GM23248 (cell line): ENCODE data around the gene SERPIND1. TPM values are rescaled to one million over a fixed set of nuclear protein-coding genes. Genes with fewer than 3 reads are reported as not detected.

Source experiments
- DNase-seq: peaks from one replicate; pipeline ENCODE4 v3.0.0-alpha.2; 2015
- H2AFZ ChIP-seq: fragments of 200-600 bp; sonication (generic); 2 replicates; pipeline ENCODE4 v1.6.1; 2016; ENCODE audit warnings: antibody characterized with exemption
- H3F3A ChIP-seq: fragments of 200-600 bp; sonication (generic); 2 replicates; pipeline ENCODE4 v1.6.1; 2016; ENCODE audit warnings: mild to moderate bottlenecking, antibody characterized with exemption, mixed run types; ENCODE audit not compliant: insufficient read depth
- H3K27ac ChIP-seq: fragments of 200-600 bp; sonication (generic); 2 replicates; pipeline ENCODE4 v1.5.1; 2016; ENCODE audit warnings: mild to moderate bottlenecking
- H3K27me3 ChIP-seq: fragments of 200-600 bp; sonication (generic); replicated peaks from 2 replicates; pipeline ENCODE4 v1.6.1; 2016; ENCODE audit warnings: mild to moderate bottlenecking; ENCODE audit not compliant: insufficient read depth
- H3K36me3 ChIP-seq: fragments of 200-600 bp; sonication (generic); 2 replicates; pipeline ENCODE4 v1.6.1; 2016; ENCODE audit warnings: low read depth, mild to moderate bottlenecking
- H3K4me1 ChIP-seq: fragments of 200-600 bp; sonication (generic); 2 replicates; pipeline ENCODE4 v1.6.1; 2016; ENCODE audit warnings: mild to moderate bottlenecking; ENCODE audit not compliant: insufficient read depth
- H3K4me2 ChIP-seq: fragments of 200-600 bp; sonication (generic); one replicate; pipeline ENCODE4 v1.6.1; 2016; ENCODE audit warnings: mild to moderate bottlenecking; ENCODE audit not compliant: unreplicated experiment
- H3K4me3 ChIP-seq: fragments of 200-600 bp; sonication (generic); 2 replicates; pipeline ENCODE4 v1.5.1; 2016; ENCODE audit warnings: mild to moderate bottlenecking
- H3K79me2 ChIP-seq: fragments of 200-600 bp; sonication (generic); 2 replicates; pipeline ENCODE4 v1.6.1; 2016; ENCODE audit warnings: mild to moderate bottlenecking; ENCODE audit not compliant: insufficient read depth
- H3K9ac ChIP-seq: fragments of 200-600 bp; sonication (generic); 2 replicates; pipeline ENCODE4 v1.6.1; 2016; ENCODE audit warnings: mild to moderate bottlenecking
- H3K9me2 ChIP-seq: fragments of 200-600 bp; sonication (generic); 2 replicates; pipeline ENCODE4 v1.6.1; 2016; ENCODE audit warnings: mixed run types, mild to moderate bottlenecking, moderate library complexity; ENCODE audit not compliant: insufficient read depth
- H3K9me3 ChIP-seq: fragments of 200-600 bp; sonication (generic); one replicate; pipeline ENCODE4 v1.6.1; 2017; ENCODE audit warnings: low read depth
- H4K20me1 ChIP-seq: fragments of 200-600 bp; sonication (generic); 2 replicates; pipeline ENCODE4 v1.6.0; 2016; ENCODE audit not compliant: insufficient read depth
- EZH2 ChIP-seq: fragments of 200-600 bp; sonication (generic); IDR thresholded peaks from 2 replicates; pipeline ENCODE4 v1.6.1; 2018; ENCODE audit warnings: antibody characterized with exemption, mild to moderate bottlenecking; ENCODE audit not compliant: insufficient read depth, poor library complexity, severe bottlenecking
- EZH2phosphoT487 ChIP-seq: fragments of 200-600 bp; sonication (generic); IDR thresholded peaks from 2 replicates; pipeline ENCODE4 v1.6.1; 2018; ENCODE audit warnings: antibody characterized with exemption, moderate library complexity, mild to moderate bottlenecking, low read depth; ENCODE audit not compliant: insufficient read depth
- WGBS, 2 experiments: methylation state at CpG; one replicate each; pipeline ENCODE4 v1.1.6; 2015 to 2017; ENCODE audit warnings: low lambda C conversion rate in 2 of 2, low coverage in 1 of 2; ENCODE audit errors: missing lambda C conversion rate in 2 of 2; 5-methylcytosine and 5-hydroxymethylcytosine counted together
- in situ Hi-C: fragments of 300-500 bp; cut with MboI; formaldehyde crosslinking; loops from 2 replicates; pipeline ENCODE4 v1.15.0; 2020
- polyA plus RNA-seq: library from polyadenylated mRNA; unstranded; fragments of >200 nt; fragmentation: Nextera tagmentation; extraction: Ambion mirVana; gene quantifications from 2 replicates; pipeline ENCODE4 v1.2.1, GENCODE V29; 2016
- total RNA-seq: library from RNA; depleted of rRNA; stranded (reverse); fragments of >200 nt; shearing (Covaris generic); gene quantifications from 2 replicates; pipeline ENCODE4 v1.2.3, GENCODE V29; 2014

SERPIND1 gene
- total and polyA plus RNA-seq, 2 experiments from 2014 or later, result 0.26 TPM; not detected in 1

DNA sequence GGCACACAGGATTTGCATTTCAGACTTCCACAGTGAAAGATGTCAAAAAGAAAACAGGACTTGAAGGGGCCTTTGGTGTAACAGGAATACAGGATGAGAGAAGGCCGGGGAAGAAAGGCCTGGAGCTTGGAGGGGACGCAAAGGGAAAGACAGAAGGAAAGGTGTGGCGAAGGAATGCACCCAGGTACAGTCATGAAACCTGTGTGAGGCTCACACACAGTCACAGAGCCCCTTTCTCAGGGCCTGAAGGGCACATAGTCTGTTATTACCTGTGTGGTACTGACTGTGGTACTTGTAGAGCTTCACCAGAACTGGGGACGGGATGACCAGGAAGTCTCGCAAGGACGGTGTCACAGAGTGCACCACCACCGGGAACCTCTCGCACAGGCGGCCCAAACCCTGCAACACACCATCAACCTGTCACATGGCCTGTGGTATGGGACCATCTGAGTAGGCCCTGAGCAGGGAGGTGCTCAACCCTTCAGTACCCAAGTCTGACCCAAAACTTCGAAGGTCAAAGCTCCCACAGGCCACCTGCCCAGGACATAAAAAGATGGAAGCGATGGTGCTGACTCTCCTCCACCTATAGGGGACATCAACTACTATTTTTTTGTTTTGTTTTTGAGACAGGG, 29.1 kb downstream of the SERPIND1 start:
- peaks cover 23% of the 10 kb centered on the region for H3K4me1 ChIP-seq
- TF ChIP-seq EZH2, result no peak
- TF ChIP-seq EZH2phosphoT487, result no peak
- no peaks in the 10 kb centered on the region for H3K79me2 ChIP-seq
- H3F3A ChIP-seq, result peaks cover 21% of the 10 kb centered on the region
- no peaks in the 10 kb centered on the region for H4K20me1 ChIP-seq
- H2AFZ ChIP-seq, result no peak overlapping the region
- no peaks in the 10 kb centered on the region for H3K27me3 ChIP-seq
- H3K9me3 ChIP-seq, result no peaks in the 10 kb centered on the region
- no peak overlapping the region for H3K4me3 ChIP-seq
- H3K36me3 ChIP-seq, result peaks cover 20% of the 10 kb centered on the region
- in situ Hi-C loops, result no loop called here
- H3K4me2 ChIP-seq, result no peak overlapping the region
- DNase-seq, result no peak
- 95 to 96% methylated on average over 10 to 11 of the region's 11 CpGs for WGBS, 2 experiments
- H3K27ac ChIP-seq, result no peak overlapping the region
- no peaks in the 10 kb centered on the region for H3K9me2 ChIP-seq
- no peak overlapping the region for H3K9ac ChIP-seq

DNA sequence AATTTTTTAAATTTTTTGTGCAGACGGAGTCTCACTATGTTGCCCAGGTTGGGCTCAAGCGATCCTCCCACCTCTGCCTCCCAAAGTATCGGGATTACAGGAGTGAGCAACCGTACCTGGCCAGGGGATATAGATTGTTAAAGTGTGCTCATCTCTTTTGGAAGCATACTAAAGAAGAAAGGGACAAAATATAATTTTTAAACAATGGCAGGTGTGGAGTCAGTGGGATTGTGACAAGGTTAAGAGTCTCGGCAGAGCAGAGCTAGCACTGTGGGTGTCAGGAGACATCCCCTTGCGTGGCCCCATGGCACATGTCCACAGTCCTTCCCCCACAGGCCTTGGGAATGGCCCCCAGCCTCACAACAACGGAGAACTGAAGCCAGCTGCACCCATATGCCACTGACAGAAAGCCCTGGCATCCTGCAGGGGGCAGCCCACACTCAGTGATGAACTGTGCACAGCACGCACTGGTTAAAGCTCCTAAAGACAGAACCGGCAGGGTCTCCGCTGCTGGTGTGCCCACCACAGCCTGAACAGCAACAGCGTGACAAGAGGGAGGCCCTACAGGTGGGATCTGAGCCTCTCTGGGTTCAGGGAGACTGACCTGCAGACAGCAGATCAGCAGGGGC, 29.9 kb downstream of the SERPIND1 start:
- Histone ChIP-seq H3K36me3 (peaks cover 14% of the 10 kb centered on the region), H3K9me2 (no peaks in the 10 kb centered on the region), H3K4me3 (no peak overlapping the region), H2AFZ (no peak overlapping the region), H3K9me3 (no peaks in the 10 kb centered on the region), H4K20me1 (no peaks in the 10 kb centered on the region), H3K79me2 (no peaks in the 10 kb centered on the region), H3K9ac (no peak overlapping the region), H3F3A (peaks cover 29% of the 10 kb centered on the region), H3K4me2 (no peak overlapping the region), H3K4me1 (peaks cover 23% of the 10 kb centered on the region), H3K27me3 (no peaks in the 10 kb centered on the region), H3K27ac (no peak overlapping the region)
- WGBS, 2 experiments, result 77 to 80% methylated on average over 11 of the region's 11 CpGs
- TF ChIP-seq EZH2 (no peak), EZH2phosphoT487 (no peak)
- in situ Hi-C loops, result no loop called here
- peak; percentile 47 for DNase-seq

DNA sequence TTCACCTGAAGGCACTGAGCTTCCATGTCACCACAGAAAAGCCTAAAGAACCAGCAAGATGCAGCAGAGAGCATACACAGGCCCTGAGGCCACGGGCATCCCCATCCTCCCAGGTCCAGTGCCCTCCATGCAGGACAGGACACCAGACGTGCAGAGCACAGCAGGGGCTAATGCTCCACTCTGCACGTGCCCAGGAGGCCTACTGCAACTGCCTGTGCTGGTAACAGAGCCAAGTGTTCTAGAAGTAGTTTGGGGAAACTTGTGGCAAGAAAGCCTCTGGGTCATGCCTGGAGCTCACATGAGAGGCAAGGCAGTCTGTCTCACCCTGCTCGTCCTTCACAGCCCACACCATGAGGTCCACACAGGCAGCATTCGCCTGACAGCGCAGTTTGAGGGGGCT, 30.7 kb downstream of the SERPIND1 start:
- DNase-seq, result no peak
- in situ Hi-C loops, result no loop called here

DNA sequence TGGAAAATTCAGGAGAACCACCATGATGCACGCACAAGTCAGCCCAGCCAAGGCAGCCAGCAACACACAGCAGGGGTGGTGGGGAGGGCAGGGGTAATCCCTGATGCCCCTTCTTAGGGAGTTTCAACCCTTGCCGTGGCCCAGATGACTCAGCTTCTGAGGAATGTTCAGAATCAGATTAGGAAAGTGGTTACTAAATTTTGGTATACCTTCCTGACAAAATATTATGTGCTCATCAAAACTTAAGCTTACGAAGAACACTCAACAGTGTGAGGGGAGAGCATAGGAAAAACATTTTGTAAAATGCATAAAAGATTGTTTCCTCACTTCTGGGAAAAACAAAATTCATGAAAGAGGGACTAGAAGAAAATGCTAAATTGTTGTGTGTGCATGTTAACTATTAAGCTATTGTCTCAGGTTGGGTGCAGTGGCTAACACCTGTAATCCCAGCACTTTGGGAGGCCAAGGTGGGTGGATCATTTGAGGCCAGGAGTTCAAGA, 32.1 kb downstream of the SERPIND1 start:
- 56 to 58% methylated on average over 3 of the region's 3 CpGs for WGBS, 2 experiments
- Histone ChIP-seq H3K9me2 (no peaks in the 10 kb centered on the region), H2AFZ (no peak overlapping the region)

More for the DNA sequence above, 30.7 kb downstream of the SERPIND1 start:
- no peaks in the 10 kb centered on the region for H3K79me2 ChIP-seq
- H3K4me2 ChIP-seq, result no peak overlapping the region
- WGBS, 2 experiments, result 97 to 98% methylated on average over 6 of the region's 6 CpGs
- peaks cover 23% of the 10 kb centered on the region for H3K4me1 ChIP-seq
- no peaks in the 10 kb centered on the region for H4K20me1 ChIP-seq
- H3K9ac ChIP-seq, result no peak overlapping the region
- no peak overlapping the region for H3K4me3 ChIP-seq
- no peaks in the 10 kb centered on the region for H3K9me3 ChIP-seq
- no peak overlapping the region for H2AFZ ChIP-seq
- no peak overlapping the region for H3K27ac ChIP-seq
- H3F3A ChIP-seq, result peaks cover 32% of the 10 kb centered on the region
- H3K27me3 ChIP-seq, result no peaks in the 10 kb centered on the region
- peaks cover 21% of the 10 kb centered on the region for H3K36me3 ChIP-seq
- TF ChIP-seq EZH2 (no peak), EZH2phosphoT487 (no peak)
- H3K9me2 ChIP-seq, result no peaks in the 10 kb centered on the region

More for the DNA sequence above, 32.1 kb downstream of the SERPIND1 start:
- Histone ChIP-seq H3K9me3 (no peaks in the 10 kb centered on the region), H3K79me2 (no peaks in the 10 kb centered on the region), H3K36me3 (peaks cover 19% of the 10 kb centered on the region), H4K20me1 (no peaks in the 10 kb centered on the region), H3K27ac (peak overlapping the region; percentile 79), H3K27me3 (no peaks in the 10 kb centered on the region), H3K4me2 (no peak overlapping the region), H3K4me1 (peaks cover 23% of the 10 kb centered on the region), H3K9ac (no peak overlapping the region), H3K4me3 (no peak overlapping the region), H3F3A (peaks cover 32% of the 10 kb centered on the region)
- DNase-seq, result peak; percentile 46
- TF ChIP-seq EZH2phosphoT487 (no peak), EZH2 (no peak)
- in situ Hi-C loops, result no loop called here
